Measurements from ENCODE around the gene INKA1.

DNA sequence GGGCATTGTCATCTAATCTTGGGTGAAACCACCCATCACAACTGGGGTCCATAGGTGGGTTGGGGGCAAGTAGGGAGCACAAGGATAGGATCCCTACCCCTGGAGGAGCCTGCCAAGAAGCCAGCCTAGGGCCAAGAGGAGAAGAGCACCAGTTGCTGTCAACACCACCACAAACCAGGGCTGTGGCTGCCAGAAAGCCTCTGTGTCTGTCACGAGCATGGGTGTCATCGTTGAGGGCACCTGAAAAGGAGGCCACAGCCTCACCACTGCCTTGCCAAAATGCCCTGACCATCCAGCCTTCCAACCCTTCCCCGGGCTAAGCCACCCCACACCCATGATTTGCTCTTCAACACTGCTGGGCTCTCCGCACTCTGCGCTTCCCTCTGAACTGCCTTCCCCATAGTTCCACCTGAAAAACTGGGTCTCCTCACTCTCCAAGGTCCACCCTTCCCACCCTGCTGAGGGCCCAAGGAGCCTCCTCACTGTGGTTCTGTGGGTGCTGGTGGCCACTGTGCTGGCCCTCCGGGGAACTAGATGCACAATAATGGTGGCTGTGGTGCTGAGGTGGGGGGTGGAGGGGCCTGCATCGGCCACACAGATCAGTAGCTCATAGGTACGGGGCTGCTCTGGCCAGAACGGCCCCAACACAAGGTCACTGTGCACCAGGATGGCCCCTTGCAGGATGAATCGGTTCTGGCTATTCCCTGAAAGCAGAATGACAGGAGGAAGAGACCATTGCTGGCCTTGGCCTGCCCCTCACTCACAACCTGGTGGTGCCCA, 10.5 kb upstream of the INKA1 start:
- TF ChIP-seq, protein P1, sequence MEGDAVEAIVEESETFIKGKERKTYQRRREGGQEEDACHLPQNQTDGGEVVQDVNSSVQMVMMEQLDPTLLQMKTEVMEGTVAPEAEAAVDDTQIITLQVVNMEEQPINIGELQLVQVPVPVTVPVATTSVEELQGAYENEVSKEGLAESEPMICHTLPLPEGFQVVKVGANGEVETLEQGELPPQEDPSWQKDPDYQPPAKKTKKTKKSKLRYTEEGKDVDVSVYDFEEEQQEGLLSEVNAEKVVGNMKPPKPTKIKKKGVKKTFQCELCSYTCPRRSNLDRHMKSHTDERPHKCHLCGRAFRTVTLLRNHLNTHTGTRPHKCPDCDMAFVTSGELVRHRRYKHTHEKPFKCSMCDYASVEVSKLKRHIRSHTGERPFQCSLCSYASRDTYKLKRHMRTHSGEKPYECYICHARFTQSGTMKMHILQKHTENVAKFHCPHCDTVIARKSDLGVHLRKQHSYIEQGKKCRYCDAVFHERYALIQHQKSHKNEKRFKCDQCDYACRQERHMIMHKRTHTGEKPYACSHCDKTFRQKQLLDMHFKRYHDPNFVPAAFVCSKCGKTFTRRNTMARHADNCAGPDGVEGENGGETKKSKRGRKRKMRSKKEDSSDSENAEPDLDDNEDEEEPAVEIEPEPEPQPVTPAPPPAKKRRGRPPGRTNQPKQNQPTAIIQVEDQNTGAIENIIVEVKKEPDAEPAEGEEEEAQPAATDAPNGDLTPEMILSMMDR (conservative IDR thresholded peaks at IDR 0.05; ENCODE audit: low read length): no peak
- TF ChIP-seq EZH2phosphoT487 (IDR thresholded peaks at IDR 0.05; ENCODE audit: borderline replicate concordance, low read depth, low read length): no peak
